AG09309 (cell line): Measurements from ENCODE around the gene MIGA1.
A peak's percentile ranks its signal among the peaks of the same experiment; 100 is the strongest.
"Not testable (repeated sequence)": the region's sequence is repeated elsewhere in the genome, so short reads cannot be mapped to it uniquely, and the experiment has no call there.

Experiments used
- DNase-seq: peaks from one replicate; pipeline ENCODE4 v3.0.0-alpha.2; 2010; ENCODE audit warnings: low read depth
- H3K4me3 ChIP-seq: 2 replicates; pipeline ENCODE4 v1.5.1; 2011; ENCODE audit warnings: mild to moderate bottlenecking, low read depth, low read length, moderate library complexity; ENCODE audit not compliant: control insufficient read depth
- TF ChIP-seq, protein P1 (sequence below): IDR thresholded peaks from 2 replicates; pipeline ENCODE4 v1.5.1; 2011; ENCODE audit warnings: mild to moderate bottlenecking, low read depth, low read length, inconsistent platforms; ENCODE audit not compliant: insufficient read depth, control insufficient read depth; ENCODE audit errors: missing control alignments

The MIGA1 gene

DNA sequence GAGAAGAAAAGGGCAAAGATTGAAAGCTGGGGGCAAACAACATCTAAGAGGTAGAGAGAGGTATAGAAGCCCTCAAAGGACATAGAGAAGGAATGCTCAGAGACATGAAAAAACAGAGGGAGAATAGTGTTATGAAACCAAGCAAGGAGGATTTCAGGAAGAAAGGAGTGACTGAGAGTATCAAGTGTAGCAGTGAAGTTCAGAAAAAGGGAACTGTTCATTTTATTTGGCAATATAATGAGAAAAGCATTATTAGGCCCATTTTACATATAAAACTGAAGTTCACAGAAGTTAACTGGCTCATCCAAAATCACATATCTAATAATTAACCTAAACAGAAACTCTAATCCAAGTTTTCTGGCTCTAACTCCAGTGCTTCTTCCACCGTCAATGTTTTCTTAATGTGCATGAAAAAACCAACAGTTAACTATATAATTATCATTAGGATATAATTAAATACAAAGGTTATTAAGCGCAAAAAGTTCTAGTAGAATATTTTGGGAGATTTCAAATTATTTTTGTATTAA lies 126.6 kb downstream of the MIGA1 start:
- no peak overlapping the region for H3K4me3 ChIP-seq
- no peak for DNase-seq
- TF ChIP-seq, protein P1, sequence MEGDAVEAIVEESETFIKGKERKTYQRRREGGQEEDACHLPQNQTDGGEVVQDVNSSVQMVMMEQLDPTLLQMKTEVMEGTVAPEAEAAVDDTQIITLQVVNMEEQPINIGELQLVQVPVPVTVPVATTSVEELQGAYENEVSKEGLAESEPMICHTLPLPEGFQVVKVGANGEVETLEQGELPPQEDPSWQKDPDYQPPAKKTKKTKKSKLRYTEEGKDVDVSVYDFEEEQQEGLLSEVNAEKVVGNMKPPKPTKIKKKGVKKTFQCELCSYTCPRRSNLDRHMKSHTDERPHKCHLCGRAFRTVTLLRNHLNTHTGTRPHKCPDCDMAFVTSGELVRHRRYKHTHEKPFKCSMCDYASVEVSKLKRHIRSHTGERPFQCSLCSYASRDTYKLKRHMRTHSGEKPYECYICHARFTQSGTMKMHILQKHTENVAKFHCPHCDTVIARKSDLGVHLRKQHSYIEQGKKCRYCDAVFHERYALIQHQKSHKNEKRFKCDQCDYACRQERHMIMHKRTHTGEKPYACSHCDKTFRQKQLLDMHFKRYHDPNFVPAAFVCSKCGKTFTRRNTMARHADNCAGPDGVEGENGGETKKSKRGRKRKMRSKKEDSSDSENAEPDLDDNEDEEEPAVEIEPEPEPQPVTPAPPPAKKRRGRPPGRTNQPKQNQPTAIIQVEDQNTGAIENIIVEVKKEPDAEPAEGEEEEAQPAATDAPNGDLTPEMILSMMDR: no peak

DNA sequence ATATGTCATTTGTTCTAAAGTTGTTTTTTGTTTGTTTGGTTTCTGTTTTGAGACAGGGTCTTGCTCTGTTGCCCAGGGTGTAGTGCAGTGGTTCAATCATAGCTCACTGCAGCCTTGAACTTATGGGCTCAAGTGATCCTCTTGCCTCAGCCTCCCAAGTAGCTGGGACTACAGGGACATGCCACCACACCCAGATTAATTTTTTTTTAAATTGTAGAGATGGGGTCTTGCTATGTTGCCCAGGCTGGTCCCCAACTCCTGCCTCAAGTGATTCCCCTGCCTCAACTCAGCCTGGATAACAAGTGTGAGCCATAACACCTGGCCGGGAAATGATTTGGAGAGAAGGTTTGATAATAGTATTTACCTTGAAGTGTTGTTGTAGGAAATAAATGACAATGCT lies 127.2 kb downstream of the MIGA1 start:
- no peak for DNase-seq
- TF ChIP-seq, protein P1: no peak

DNA sequence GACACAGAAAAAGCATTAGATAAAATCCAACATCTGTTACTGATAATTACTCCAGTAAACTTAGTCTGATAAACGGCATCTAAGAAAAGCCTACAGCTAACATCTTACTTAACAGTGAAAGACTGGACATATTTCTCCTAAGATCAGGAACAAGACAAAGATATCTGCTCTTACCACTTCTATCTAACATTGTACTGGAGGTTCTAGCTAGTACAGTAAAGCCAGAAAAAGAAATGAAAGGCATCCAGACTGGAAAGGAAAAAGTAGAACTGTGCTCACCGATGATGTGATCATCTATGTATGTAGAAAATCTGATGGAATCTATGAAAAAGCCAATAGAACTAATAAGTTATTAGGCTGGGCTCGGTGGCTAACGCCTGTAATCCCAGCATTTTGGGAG lies 130.7 kb downstream of the MIGA1 start:
- H3K4me3 ChIP-seq: no peak overlapping the region
- TF ChIP-seq, protein P1: no peak
- no peak for DNase-seq

More for the DNA sequence above, 127.2 kb downstream of the MIGA1 start:
- H3K4me3 ChIP-seq: no peak overlapping the region

DNA sequence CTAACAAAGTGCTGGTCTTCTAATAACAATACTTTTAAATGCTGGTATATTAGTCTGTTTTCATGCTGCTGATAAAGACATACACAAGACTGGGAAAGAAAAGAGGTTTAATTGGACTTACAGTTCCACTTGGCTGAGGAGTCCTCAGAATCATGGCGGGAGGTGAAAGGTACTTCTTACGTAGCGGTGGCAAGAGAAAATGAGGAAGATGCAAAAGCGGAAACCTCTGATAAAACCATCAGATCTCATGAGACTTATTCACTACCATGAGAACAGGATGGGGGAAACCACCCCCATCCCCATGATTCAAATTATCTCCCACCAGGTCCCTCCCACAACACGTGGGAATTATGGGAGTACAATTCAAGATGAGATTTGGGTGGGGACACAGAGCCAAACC lies 139.5 kb downstream of the MIGA1 start:
- not testable (repeated sequence) for DNase-seq, H3K4me3 ChIP-seq

- TF ChIP-seq, protein P1: no peak
- H3K4me3 ChIP-seq: no peak overlapping the region
- DNase-seq: peak; percentile 47
Observed at GRCh38 chr1:77925518-77925917, 146.1 kb downstream of the MIGA1 start.

DNA sequence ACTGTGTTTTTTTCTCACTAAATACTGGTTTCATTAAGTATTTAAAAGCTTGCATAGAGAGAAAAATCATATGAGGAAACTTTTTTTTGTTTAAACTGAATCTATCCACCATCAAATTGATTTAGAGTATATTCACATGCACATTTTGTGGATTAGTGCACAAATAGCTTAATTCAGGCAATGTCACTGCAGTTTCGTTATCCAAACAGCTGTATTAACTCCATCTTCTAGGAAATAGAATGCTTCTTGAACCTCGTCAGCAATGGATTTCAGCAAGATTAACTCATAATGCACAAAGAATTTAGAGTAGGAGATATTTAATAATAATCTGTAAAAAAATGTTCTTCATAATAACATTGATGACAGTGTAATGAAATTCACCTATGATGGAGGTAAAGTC lies 146.5 kb downstream of the MIGA1 start:
- TF ChIP-seq, protein P1: no peak
- H3K4me3 ChIP-seq: no peak overlapping the region
- no peak for DNase-seq

DNA sequence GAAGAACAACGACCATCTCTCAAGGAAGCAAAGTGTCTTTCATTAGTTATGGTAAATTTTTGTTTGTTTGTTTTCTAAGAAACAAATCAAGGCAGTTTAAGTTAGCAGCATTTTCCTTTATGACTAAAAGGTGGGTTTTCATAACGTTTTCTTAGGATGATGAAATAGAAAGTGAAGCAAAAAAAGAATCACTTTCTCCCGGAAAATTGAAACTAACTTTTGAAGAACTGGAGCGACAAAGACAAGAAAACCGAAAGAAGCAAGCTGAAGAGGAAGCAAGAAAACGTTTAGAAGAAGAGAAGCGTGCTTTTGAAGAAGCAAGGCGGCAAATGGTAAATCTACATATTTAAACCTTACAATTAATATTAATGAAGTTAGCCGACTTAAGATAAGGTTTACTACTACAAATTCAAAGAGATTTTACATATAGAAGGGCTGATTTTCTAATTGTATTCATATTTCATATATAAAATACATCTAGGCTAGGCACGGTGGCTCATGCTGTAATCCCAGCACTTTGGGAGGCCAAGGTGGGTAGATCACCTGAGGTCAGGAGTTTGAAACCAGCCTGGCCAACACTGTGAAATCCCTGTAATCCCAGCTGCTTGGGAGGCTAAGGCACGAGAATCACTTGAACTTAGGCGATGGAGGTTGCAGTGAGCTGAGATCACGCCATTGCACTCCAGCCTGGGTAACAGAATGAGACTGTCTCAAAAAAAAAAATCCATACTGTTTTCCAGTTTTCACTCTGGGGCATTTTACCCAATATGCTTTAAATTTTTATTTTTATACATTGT lies 147.3 kb downstream of the MIGA1 start:
- DNase-seq: no peak
- no peak overlapping the region for H3K4me3 ChIP-seq
- TF ChIP-seq, protein P1: no peak
